Osteocyte (in vitro differentiated cells): ENCODE data around the gene RGS7. TPM values are rescaled to one million over a fixed set of nuclear protein-coding genes. Genes with fewer than 3 reads are reported as not detected.
A peak's percentile ranks its signal among the peaks of the same experiment; 100 is the strongest.

Source experiments
- DNase-seq: peaks from one replicate; pipeline ENCODE4 v3.0.0; 2021; ENCODE audit warnings: mixed read lengths; ENCODE audit not compliant: unreplicated experiment; ENCODE audit errors: extremely low spot score
- H3K27ac Mint-ChIP-seq: one replicate; pipeline ENCODE4 v1.8.0; 2021; ENCODE audit warnings: mild to moderate bottlenecking, mixed read lengths; ENCODE audit not compliant: unreplicated experiment
- H3K27me3 Mint-ChIP-seq: one replicate; pipeline ENCODE4 v1.8.0; 2021; ENCODE audit warnings: mixed read lengths; ENCODE audit not compliant: unreplicated experiment
- H3K36me3 Mint-ChIP-seq: one replicate; pipeline ENCODE4 v1.8.0; 2021; ENCODE audit warnings: mixed read lengths; ENCODE audit not compliant: unreplicated experiment
- H3K4me1 Mint-ChIP-seq: one replicate; pipeline ENCODE4 v1.8.0; 2021; ENCODE audit warnings: mixed read lengths; ENCODE audit not compliant: unreplicated experiment
- H3K4me3 Mint-ChIP-seq: one replicate; pipeline ENCODE4 v1.8.0; 2021; ENCODE audit warnings: mild to moderate bottlenecking, moderate library complexity, mixed read lengths; ENCODE audit not compliant: unreplicated experiment
- H3K9me3 Mint-ChIP-seq: one replicate; pipeline ENCODE4 v1.8.0; 2021; ENCODE audit warnings: mixed read lengths; ENCODE audit not compliant: unreplicated experiment
- total RNA-seq: library from RNA; stranded (reverse); gene quantifications from 2 replicates; pipeline ENCODE4 v1.2.1, GENCODE V29; 2021
- TF ChIP-seq, protein P1 (sequence below): fragments of 200-600 bp; sonication (generic); IDR thresholded peaks from 2 replicates; pipeline ENCODE4 v1.5.0; 2021; ENCODE audit warnings: antibody characterized with exemption, mild to moderate bottlenecking, moderate library complexity

RGS7 gene
- total RNA-seq, 1 donor from 2014 or later: 10.9 TPM

DNA sequence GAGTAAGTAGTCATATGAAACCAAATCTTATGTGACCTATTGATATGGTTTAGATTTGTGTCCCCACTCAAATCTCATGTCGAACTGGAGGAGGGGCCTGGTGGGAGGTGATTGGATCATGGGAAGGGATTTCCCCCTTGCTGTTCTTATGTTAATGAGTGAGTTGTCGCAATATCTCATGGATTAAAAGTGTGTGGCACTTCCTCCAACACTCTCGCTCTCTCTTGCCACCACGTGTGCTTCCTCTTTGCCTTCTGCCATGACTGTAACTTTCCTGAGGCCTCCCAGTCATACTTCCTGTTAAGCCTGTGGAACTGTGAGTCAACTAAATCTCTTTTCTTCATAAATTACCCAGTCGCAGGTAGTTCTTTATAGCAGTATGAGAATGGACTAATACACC is 241.2 kb downstream of the RGS7 start:
- no peak overlapping the region for H3K4me3 Mint-ChIP-seq
- H3K9me3 Mint-ChIP-seq: no peaks in the 10 kb centered on the region
- no peaks in the 10 kb centered on the region for H3K27me3 Mint-ChIP-seq
- peaks cover 41% of the 10 kb centered on the region for H3K4me1 Mint-ChIP-seq
- H3K36me3 Mint-ChIP-seq: peaks cover 2% of the 10 kb centered on the region
- TF ChIP-seq, protein P1, sequence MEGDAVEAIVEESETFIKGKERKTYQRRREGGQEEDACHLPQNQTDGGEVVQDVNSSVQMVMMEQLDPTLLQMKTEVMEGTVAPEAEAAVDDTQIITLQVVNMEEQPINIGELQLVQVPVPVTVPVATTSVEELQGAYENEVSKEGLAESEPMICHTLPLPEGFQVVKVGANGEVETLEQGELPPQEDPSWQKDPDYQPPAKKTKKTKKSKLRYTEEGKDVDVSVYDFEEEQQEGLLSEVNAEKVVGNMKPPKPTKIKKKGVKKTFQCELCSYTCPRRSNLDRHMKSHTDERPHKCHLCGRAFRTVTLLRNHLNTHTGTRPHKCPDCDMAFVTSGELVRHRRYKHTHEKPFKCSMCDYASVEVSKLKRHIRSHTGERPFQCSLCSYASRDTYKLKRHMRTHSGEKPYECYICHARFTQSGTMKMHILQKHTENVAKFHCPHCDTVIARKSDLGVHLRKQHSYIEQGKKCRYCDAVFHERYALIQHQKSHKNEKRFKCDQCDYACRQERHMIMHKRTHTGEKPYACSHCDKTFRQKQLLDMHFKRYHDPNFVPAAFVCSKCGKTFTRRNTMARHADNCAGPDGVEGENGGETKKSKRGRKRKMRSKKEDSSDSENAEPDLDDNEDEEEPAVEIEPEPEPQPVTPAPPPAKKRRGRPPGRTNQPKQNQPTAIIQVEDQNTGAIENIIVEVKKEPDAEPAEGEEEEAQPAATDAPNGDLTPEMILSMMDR: no peak
- no peak for DNase-seq
- peak overlapping the region; percentile 79 for H3K27ac Mint-ChIP-seq

DNA sequence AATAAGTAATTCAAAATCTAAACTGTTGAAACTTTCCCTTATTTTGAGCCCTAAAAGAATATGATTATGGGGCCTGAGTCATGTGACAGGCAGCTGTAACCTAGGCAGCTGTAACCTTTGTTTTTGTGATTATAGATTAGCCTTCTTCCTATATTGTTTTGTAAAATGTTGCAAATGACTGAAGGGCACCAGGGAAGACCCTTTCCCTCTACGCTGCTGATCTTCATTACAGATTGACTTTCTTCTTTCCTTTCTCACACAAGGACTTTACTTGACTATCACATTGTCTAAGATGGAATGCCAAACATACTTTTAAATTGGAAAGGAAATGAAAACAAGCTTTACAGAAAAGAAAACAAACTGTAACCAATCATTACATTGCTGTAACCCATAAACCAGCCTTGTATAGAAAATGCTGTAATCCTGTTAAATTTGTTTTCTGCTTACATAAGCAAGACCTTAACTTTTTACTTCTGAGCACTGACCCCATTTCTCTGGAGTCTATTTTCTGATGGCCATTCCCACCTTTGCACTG is 242.2 kb downstream of the RGS7 start:
- Mint-ChIP-seq H3K36me3 (no peaks in the 10 kb centered on the region), H3K27ac (peak overlapping the region; percentile 79), H3K27me3 (no peaks in the 10 kb centered on the region), H3K4me1 (peaks cover 41% of the 10 kb centered on the region), H3K9me3 (no peaks in the 10 kb centered on the region), H3K4me3 (no peak overlapping the region)
- TF ChIP-seq, protein P1: no peak
- no peak for DNase-seq

DNA sequence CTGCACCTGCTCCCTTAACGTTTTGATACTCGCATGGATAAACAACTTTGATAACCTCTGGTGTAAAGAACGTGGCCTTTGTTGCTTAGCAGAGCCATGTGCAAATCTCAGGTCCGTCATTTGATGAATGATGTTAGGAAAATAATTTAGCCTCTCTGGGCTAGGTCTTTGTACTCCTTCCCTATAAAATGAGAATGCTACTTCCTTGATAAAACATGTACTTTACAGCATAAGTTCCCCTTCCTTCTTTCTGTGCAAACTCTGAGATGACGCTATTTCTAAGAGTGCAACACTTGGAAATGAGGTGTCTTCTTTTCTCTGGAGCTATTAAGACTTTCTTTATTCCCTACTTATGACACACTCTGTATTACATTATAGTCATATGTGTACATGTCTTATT is 243.4 kb downstream of the RGS7 start:
- no peak for DNase-seq
- Mint-ChIP-seq H3K27me3 (no peaks in the 10 kb centered on the region), H3K9me3 (no peaks in the 10 kb centered on the region), H3K36me3 (no peaks in the 10 kb centered on the region), H3K27ac (peak overlapping the region; percentile 79), H3K4me3 (no peak overlapping the region), H3K4me1 (peaks cover 48% of the 10 kb centered on the region)
- TF ChIP-seq, protein P1: no peak

DNA sequence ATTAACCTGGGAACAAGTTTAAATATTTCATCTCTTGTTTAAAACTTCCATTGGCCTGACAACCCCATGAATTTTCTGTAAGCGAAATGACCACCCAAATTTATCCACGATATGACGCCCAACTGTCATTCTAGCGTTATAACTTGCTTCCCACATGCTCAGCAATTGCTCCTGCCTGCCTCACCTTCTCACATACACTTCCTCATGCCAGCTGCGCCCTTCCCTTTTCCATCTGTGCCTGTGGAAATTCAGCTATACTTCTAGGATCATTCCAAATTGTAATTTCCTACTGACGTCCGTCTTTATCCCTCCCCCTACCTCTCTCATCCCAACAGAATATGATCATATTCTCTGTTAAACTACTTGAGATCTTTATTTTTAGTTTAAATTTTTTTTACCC is 248.0 kb downstream of the RGS7 start:
- Mint-ChIP-seq H3K27me3 (no peaks in the 10 kb centered on the region), H3K27ac (peak overlapping the region; percentile 86), H3K36me3 (no peaks in the 10 kb centered on the region), H3K9me3 (no peaks in the 10 kb centered on the region), H3K4me1 (peaks cover 46% of the 10 kb centered on the region), H3K4me3 (no peak overlapping the region)
- DNase-seq: no peak
- TF ChIP-seq, protein P1: no peak

DNA sequence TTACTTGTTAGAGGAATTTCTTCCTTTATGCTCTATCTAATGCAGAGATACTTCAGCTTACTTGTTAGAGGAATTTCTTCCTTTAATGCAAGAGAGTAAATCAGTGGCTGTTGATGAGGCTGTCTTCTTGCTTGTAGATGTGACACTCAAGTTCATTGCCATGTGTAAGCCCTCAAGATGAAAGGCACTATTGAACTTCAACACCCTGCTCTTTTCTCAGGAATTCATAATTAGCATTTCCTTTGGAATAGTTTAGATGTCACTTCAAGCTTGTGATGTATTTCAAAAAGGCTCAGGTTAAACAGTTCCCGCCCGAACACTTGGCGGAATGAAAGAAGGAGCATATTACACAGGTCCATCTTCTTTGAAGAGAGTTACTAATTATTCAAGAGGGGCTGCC is 251.9 kb downstream of the RGS7 start:
- no peak overlapping the region for H3K4me3 Mint-ChIP-seq
- peaks cover 60% of the 10 kb centered on the region for H3K4me1 Mint-ChIP-seq
- no peaks in the 10 kb centered on the region for H3K9me3 Mint-ChIP-seq
- no peaks in the 10 kb centered on the region for H3K36me3 Mint-ChIP-seq
- TF ChIP-seq, protein P1: no peak
- no peak overlapping the region for H3K27ac Mint-ChIP-seq
- no peak for DNase-seq
- no peaks in the 10 kb centered on the region for H3K27me3 Mint-ChIP-seq
